Activated T-cell treated with anti-CD3 and anti-CD28 coated beads, Interleukin-2, amount 50 U/mL, for 4 hours (primary cell): ENCODE measurements around the gene PLXNA3. TPM values are rescaled to one million over a fixed set of nuclear protein-coding genes. Genes with fewer than 3 reads are reported as not detected.
A peak's percentile ranks its signal among the peaks of the same experiment; 100 is the strongest.
"Not testable (repeated sequence)": the region's sequence is repeated elsewhere in the genome, so short reads cannot be mapped to it uniquely, and the experiment has no call there.

Experiments used
- ATAC-seq, 2 donors: fragments of 200-7000 bp; cut with Tn5 transposase; one replicate each; pipeline ENCODE4 v1.10.0; 2021
- DNase-seq: peaks from one replicate; pipeline ENCODE4 v3.0.0-alpha.2; 2020
- H3K27me3 Mint-ChIP-seq: one replicate; pipeline ENCODE4 v1.8.0; 2021; ENCODE audit warnings: low read depth, mixed read lengths
- H3K36me3 Mint-ChIP-seq: one replicate; pipeline ENCODE4 v1.8.0; 2022; ENCODE audit warnings: mixed read lengths; ENCODE audit not compliant: insufficient read depth
- H3K4me1 Mint-ChIP-seq: one replicate; pipeline ENCODE4 v1.8.0; 2021; ENCODE audit warnings: low read depth, mixed read lengths
- H3K4me3 Mint-ChIP-seq: one replicate; pipeline ENCODE4 v1.8.0; 2021; ENCODE audit warnings: mild to moderate bottlenecking, moderate library complexity, mixed read lengths
- H3K9me3 Mint-ChIP-seq: one replicate; pipeline ENCODE4 v1.8.0; 2021; ENCODE audit warnings: mixed read lengths
- total RNA-seq, 3 donors: library from RNA; stranded (reverse); gene quantifications; one replicate each; pipeline ENCODE4 v1.2.1, GENCODE V29; 2021

Gene PLXNA3
- total RNA-seq, 3 donors from 2014 or later = 26.6 to 33.8 (median 27.6) TPM

GRCh38 chrX:154486396-154487207 is 28.5 kb downstream of the PLXNA3 start, which contains the start of gene UBL4A:
Gene UBL4A, minus strand, starts transcription at chrX:154486615. Its CDS starts 31 bp downstream, at chrX:154486584.
- peaks cover 26% of the 10 kb centered on the region for H3K4me1 Mint-ChIP-seq
- no peaks in the 10 kb centered on the region for H3K9me3 Mint-ChIP-seq
- peak within 1 kb of the TSS; percentile 82 for H3K4me3 Mint-ChIP-seq
- no peaks in the 10 kb centered on the region for H3K27me3 Mint-ChIP-seq
- no peaks in the 10 kb centered on the region for H3K36me3 Mint-ChIP-seq
- ATAC-seq (peak; percentile 16 to 23), DNase-seq (peak; percentile 39)

GRCh38 chrX:154487518-154488290 is 29.6 kb downstream of the PLXNA3 start:
- Mint-ChIP-seq H3K27me3 (no peaks in the 10 kb centered on the region), H3K4me1 (peaks cover 26% of the 10 kb centered on the region), H3K36me3 (no peaks in the 10 kb centered on the region), H3K4me3 (peak overlapping the region; percentile 82), H3K9me3 (no peaks in the 10 kb centered on the region)
- DNase-seq (no peak), ATAC-seq (no peak)

- ATAC-seq = no peak
- peak overlapping the region; percentile 24 for H3K4me3 Mint-ChIP-seq
These were observed 30.4 kb downstream of the PLXNA3 start for GRCh38 chrX:154488336-154489075.

DNA sequence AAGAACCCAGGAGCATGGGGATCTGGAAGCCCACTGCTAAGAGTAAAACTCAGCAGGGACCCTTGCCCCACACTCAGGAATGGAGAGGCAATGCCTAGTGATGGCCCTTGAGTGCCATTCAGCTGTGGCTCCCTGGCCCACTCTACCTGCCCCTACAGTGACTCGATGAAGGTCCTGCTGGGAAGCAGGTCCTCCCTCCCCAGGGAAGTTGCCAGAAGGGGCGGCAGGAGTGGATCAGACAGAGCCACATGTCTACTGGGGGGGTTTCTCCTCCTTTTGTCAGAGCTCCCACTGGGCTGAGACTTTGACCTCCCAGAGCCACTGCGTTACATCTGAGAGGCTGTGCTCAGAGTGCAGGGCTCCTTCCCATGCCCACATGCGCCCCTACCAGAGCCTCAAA is 31.1 kb downstream of the PLXNA3 start:
- Mint-ChIP-seq H3K4me3 (peak overlapping the region; percentile 88), H3K9me3 (no peaks in the 10 kb centered on the region), H3K36me3 (no peaks in the 10 kb centered on the region), H3K27me3 (no peaks in the 10 kb centered on the region), H3K4me1 (peaks cover 21% of the 10 kb centered on the region)
- DNase-seq (no peak), ATAC-seq (no peak)

More at GRCh38 chrX:154488336-154489075, 30.4 kb downstream of the PLXNA3 start:
- no peak for DNase-seq
- H3K9me3 Mint-ChIP-seq = no peaks in the 10 kb centered on the region
- H3K4me1 Mint-ChIP-seq = peaks cover 23% of the 10 kb centered on the region
- no peaks in the 10 kb centered on the region for H3K36me3 Mint-ChIP-seq
- no peaks in the 10 kb centered on the region for H3K27me3 Mint-ChIP-seq

- Mint-ChIP-seq H3K4me1 (peaks cover 16% of the 10 kb centered on the region), H3K36me3 (no peaks in the 10 kb centered on the region), H3K27me3 (no peaks in the 10 kb centered on the region), H3K9me3 (no peaks in the 10 kb centered on the region), H3K4me3 (peak overlapping the region; percentile 88)
- DNase-seq (no peak), ATAC-seq (peak; percentile 23 to 30)
These were observed 31.9 kb downstream of the PLXNA3 start for GRCh38 chrX:154490021-154490413.

GRCh38 chrX:154490414-154491083 is 32.5 kb downstream of the PLXNA3 start, which contains the start of gene SLC10A3:
Gene SLC10A3, minus strand, starts transcription at chrX:154490629. Its CDS starts 1,689 bp downstream, at chrX:154488940.
- Mint-ChIP-seq H3K36me3 (no peaks in the 10 kb centered on the region), H3K4me3 (peak within 1 kb of the TSS; percentile 88), H3K4me1 (peaks cover 15% of the 10 kb centered on the region), H3K9me3 (no peaks in the 10 kb centered on the region), H3K27me3 (no peaks in the 10 kb centered on the region)
- DNase-seq (peak; percentile 80), ATAC-seq (peak; percentile 88 to 89)

- ATAC-seq = no peak
- Mint-ChIP-seq H3K27me3 (no peaks in the 10 kb centered on the region), H3K9me3 (no peaks in the 10 kb centered on the region), H3K4me1 (peaks cover 1% of the 10 kb centered on the region), H3K4me3 (no peak overlapping the region), H3K36me3 (no peaks in the 10 kb centered on the region)
- DNase-seq = no peak
These were observed 36.6 kb downstream of the PLXNA3 start for GRCh38 chrX:154494715-154495114.

DNA sequence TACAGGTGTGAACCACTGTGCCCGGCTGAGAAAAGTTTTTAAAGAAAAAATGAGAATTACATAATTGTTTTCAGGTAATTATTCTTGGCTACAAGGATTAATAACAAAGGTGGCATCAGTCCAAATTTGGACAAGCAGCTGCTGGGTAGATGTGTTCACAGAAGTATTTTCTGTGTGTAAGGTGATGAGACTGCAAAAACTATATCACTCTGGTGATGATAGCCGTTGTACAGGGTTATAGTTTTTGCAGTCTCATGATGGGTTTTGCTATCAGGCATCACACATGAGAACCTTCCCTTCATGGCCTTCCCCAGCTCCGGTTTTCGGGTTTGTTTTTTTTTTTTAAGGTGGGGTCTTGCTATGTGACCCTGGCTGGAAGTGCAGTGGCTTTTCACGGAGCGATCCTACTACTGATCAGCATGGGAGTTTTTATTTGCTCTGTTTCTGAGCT is 37.4 kb downstream of the PLXNA3 start:
- Mint-ChIP-seq H3K36me3 (no peaks in the 10 kb centered on the region), H3K4me1 (no peaks in the 10 kb centered on the region)
- DNase-seq = no peak

GRCh38 chrX:154496591-154497137 is 38.6 kb downstream of the PLXNA3 start:
- DNase-seq, H3K36me3 Mint-ChIP-seq, H3K27me3 Mint-ChIP-seq, H3K9me3 Mint-ChIP-seq, H3K4me3 Mint-ChIP-seq, ATAC-seq, H3K4me1 Mint-ChIP-seq: not testable (repeated sequence)

More for the DNA sequence above, 37.4 kb downstream of the PLXNA3 start:
- ATAC-seq = no peak
- Mint-ChIP-seq H3K9me3 (no peaks in the 10 kb centered on the region), H3K27me3 (no peaks in the 10 kb centered on the region), H3K4me3 (no peak overlapping the region)

DNA sequence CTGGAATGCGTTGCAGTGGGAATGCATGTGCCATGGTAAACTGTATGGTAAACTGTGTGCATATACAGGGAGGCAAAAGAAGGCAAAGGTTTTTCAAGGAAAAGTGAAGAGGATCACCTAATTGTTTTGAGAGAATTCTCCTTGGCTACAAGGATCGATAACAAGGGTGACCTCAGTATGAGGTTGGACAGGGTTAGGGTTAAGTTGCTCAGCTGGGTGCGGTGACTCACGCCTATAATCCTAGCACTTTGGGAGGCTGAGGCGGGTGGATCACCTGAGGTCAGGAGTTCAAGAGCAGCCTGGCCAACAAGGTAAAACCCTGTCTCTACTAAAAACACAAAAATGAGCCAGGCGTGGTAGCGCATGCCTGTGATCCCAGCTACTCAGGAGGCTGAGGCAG is 43.3 kb downstream of the PLXNA3 start:
- H3K9me3 Mint-ChIP-seq, H3K4me3 Mint-ChIP-seq, ATAC-seq, H3K27me3 Mint-ChIP-seq, H3K36me3 Mint-ChIP-seq, H3K4me1 Mint-ChIP-seq, DNase-seq: not testable (repeated sequence)

DNA sequence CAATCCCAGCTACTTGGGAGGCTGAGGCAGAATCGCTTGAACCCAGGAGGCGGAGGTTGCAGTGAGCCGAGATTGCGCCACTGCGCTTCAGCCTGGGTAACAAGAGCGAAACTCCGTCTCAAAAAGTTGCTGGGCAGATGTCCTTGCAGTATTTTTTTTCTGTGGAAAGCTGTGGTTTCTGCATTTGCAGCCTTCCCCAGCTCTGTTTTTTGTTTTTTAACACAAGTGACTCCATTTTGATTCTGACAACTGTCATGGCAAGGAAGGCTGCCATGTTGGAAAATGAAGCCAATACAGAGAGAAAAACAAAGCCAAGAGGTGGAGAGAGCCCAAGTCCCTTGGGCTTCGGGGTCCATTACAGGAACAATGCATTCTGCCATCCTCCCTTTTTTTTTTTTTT is 44.0 kb downstream of the PLXNA3 start:
- DNase-seq (no peak), ATAC-seq (no peak)
- peaks cover 2% of the 10 kb centered on the region for H3K36me3 Mint-ChIP-seq
- no peaks in the 10 kb centered on the region for H3K9me3 Mint-ChIP-seq
- H3K4me1 Mint-ChIP-seq = no peaks in the 10 kb centered on the region
- H3K27me3 Mint-ChIP-seq = no peaks in the 10 kb centered on the region
- H3K4me3 Mint-ChIP-seq = no peak overlapping the region

GRCh38 chrX:154502989-154503388 is 44.9 kb downstream of the PLXNA3 start:
- Mint-ChIP-seq H3K4me3 (no peak overlapping the region), H3K27me3 (no peaks in the 10 kb centered on the region), H3K4me1 (no peaks in the 10 kb centered on the region), H3K36me3 (peaks cover 2% of the 10 kb centered on the region), H3K9me3 (no peaks in the 10 kb centered on the region)
- DNase-seq = no peak
- ATAC-seq = no peak

GRCh38 chrX:154505734-154506133 is 47.7 kb downstream of the PLXNA3 start:
- no peaks in the 10 kb centered on the region for H3K9me3 Mint-ChIP-seq
- no peak for DNase-seq
- no peaks in the 10 kb centered on the region for H3K4me1 Mint-ChIP-seq
- H3K4me3 Mint-ChIP-seq = no peak overlapping the region
- H3K27me3 Mint-ChIP-seq = no peaks in the 10 kb centered on the region
- no peak for ATAC-seq
- peaks cover 13% of the 10 kb centered on the region for H3K36me3 Mint-ChIP-seq
